T-helper 22 cell (primary cell): ENCODE measurements around the gene VWF.

Experiments used
- DNase-seq: peaks from one replicate; pipeline ENCODE4 v3.0.0-alpha.2; 2020; ENCODE audit warnings: low read depth

VWF gene

GRCh38 chr12:5948696-5949095 is 175.8 kb downstream of the VWF start:
- DNase-seq = no peak

- no peak for DNase-seq
Observed at GRCh38 chr12:5947006-5947405, 177.5 kb downstream of the VWF start.

GRCh38 chr12:5946388-5946787 is 178.1 kb downstream of the VWF start:
- DNase-seq = no peak

- DNase-seq = no peak
Observed at GRCh38 chr12:5945071-5946008, 179.1 kb downstream of the VWF start, which contains the start of gene ANO2. Gene ANO2 (minus strand): TSS chr12:5945259. CDS start chr12:5945217, 42 bp downstream.

GRCh38 chr12:5944688-5945070 is 179.8 kb downstream of the VWF start:
- no peak for DNase-seq

GRCh38 chr12:5944053-5944452 is 180.4 kb downstream of the VWF start:
- DNase-seq = no peak

GRCh38 chr12:5941907-5942306 is 182.6 kb downstream of the VWF start:
- no peak for DNase-seq

GRCh38 chr12:5927732-5928516 is 196.5 kb downstream of the VWF start:
- DNase-seq = no peak

- no peak for DNase-seq
Observed at GRCh38 chr12:5925646-5926045, 198.8 kb downstream of the VWF start.

- no peak for DNase-seq
Observed at GRCh38 chr12:5924342-5924741, 200.1 kb downstream of the VWF start.

- DNase-seq = no peak
Observed at GRCh38 chr12:5923751-5924150, 200.7 kb downstream of the VWF start.

- no peak for DNase-seq
Observed at GRCh38 chr12:5923043-5923605, 201.3 kb downstream of the VWF start.

GRCh38 chr12:5921966-5922899 is 202.2 kb downstream of the VWF start:
- DNase-seq = no peak

- no peak for DNase-seq
Observed at GRCh38 chr12:5921027-5921909, 203.2 kb downstream of the VWF start.

- no peak for DNase-seq
Observed at GRCh38 chr12:5916785-5917290, 207.6 kb downstream of the VWF start.

- DNase-seq = no peak
Observed at GRCh38 chr12:5915511-5915910, 209.0 kb downstream of the VWF start.

- no peak for DNase-seq
Observed at GRCh38 chr12:5914387-5915149, 209.9 kb downstream of the VWF start.

GRCh38 chr12:5913387-5913786 is 211.1 kb downstream of the VWF start:
- no peak for DNase-seq
